Fibroblast of lung (primary cell): Measurements from ENCODE around the gene TENT4A.

Experiments used
- EZH2 ChIP-seq: IDR thresholded peaks from 2 replicates; pipeline ENCODE4 v1.5.1; 2012; ENCODE audit warnings: low read length, control low read depth, mild to moderate bottlenecking; ENCODE audit errors: missing control alignments
- TF ChIP-seq, protein P1 (sequence below), 2 donors: IDR thresholded peaks in 1 of 2; conservative IDR thresholded peaks in 1 of 2; 1 replicate in 1 of 2; 2 replicates in 1 of 2; pipeline ENCODE4 v1.5.1; 2011 to 2012; ENCODE audit warnings: low read length in 2 of 2, control low read depth in 1 of 2, inconsistent platforms in 1 of 2, low read depth in 1 of 2, mild to moderate bottlenecking in 1 of 2

DNA sequence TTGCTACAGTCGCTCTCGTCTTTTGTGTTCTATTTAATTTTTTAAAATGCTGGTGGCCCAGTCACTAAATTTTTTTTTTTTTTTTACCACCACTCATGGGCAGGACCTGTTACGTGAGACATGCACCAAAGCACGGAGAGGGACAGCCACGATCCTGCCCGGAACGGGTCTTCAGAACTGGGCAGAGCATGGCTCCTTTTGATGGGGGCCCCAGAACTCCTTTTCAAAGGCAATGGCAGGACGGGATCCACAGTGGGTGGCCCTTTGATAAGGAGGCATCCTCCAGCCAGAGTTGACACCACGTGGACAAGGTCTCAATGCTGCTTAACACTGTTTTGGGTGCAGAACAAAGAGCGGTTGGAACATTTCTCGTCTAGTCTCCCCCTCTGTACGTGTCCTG, 50.0 kb downstream of the TENT4A start:
- TF ChIP-seq, protein P1, sequence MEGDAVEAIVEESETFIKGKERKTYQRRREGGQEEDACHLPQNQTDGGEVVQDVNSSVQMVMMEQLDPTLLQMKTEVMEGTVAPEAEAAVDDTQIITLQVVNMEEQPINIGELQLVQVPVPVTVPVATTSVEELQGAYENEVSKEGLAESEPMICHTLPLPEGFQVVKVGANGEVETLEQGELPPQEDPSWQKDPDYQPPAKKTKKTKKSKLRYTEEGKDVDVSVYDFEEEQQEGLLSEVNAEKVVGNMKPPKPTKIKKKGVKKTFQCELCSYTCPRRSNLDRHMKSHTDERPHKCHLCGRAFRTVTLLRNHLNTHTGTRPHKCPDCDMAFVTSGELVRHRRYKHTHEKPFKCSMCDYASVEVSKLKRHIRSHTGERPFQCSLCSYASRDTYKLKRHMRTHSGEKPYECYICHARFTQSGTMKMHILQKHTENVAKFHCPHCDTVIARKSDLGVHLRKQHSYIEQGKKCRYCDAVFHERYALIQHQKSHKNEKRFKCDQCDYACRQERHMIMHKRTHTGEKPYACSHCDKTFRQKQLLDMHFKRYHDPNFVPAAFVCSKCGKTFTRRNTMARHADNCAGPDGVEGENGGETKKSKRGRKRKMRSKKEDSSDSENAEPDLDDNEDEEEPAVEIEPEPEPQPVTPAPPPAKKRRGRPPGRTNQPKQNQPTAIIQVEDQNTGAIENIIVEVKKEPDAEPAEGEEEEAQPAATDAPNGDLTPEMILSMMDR (conservative IDR thresholded peaks at IDR 0.05 in 1 of 2, IDR thresholded peaks at IDR 0.05 in 1 of 2; ENCODE audit: low read depth in 1 of 2, low read length in 2 of 2): no peak
- TF ChIP-seq EZH2: no peak
